Left ventricle myocardium inferior (tissue), 1 donor: ENCODE data around the gene ZDHHC7. TPM values are rescaled to one million over a fixed set of nuclear protein-coding genes. Genes with fewer than 3 reads are reported as not detected.

Experiments used
- DNase-seq: peaks from one replicate; pipeline ENCODE4 v3.0.0-alpha.2; 2020
- H3K27ac ChIP-seq: fragments of 200-600 bp; replicated peaks from 2 replicates; pipeline ENCODE4 v1.8.0; 2021
- H3K27me3 ChIP-seq: fragments of 200-600 bp; 2 replicates; pipeline ENCODE4 v1.8.0; 2021; ENCODE audit warnings: low read depth
- H3K36me3 ChIP-seq: fragments of 200-600 bp; 2 replicates; pipeline ENCODE4 v1.8.0; 2021
- H3K4me1 ChIP-seq: fragments of 200-600 bp; 2 replicates; pipeline ENCODE4 v1.8.0; 2021
- H3K4me3 ChIP-seq: fragments of 200-600 bp; 2 replicates; pipeline ENCODE4 v1.8.0; 2021; ENCODE audit warnings: mild to moderate bottlenecking, moderate library complexity
- H3K9me3 ChIP-seq: fragments of 200-600 bp; replicated peaks from 2 replicates; pipeline ENCODE4 v1.8.0; 2021
- intact Hi-C: fragments of 100-400 bp; cut with micrococcal nuclease; formaldehyde crosslinking; loops from one replicate; pipeline ENCODE4 v1.11.0; 2022
- total RNA-seq: library from RNA; stranded (reverse); fragmentation: NEBNext Ultra II Directional; extraction: Animal tissue kit (Norgen Biotek cat#: 25700); gene quantifications from one replicate; pipeline ENCODE4 v1.2.1, GENCODE V29; 2021
- TF ChIP-seq, protein P1 (sequence below): fragments of 200-600 bp; IDR thresholded peaks from 2 replicates; pipeline ENCODE4 v1.8.0; 2021; ENCODE audit warnings: antibody characterized with exemption, mild to moderate bottlenecking, borderline replicate concordance
- donor health status: DM: no; HTN: yes; CAD: no; lungs with severe emphysema.

Gene ZDHHC7
- total RNA-seq, 1 donor from 2014 or later = 36.8 TPM

DNA sequence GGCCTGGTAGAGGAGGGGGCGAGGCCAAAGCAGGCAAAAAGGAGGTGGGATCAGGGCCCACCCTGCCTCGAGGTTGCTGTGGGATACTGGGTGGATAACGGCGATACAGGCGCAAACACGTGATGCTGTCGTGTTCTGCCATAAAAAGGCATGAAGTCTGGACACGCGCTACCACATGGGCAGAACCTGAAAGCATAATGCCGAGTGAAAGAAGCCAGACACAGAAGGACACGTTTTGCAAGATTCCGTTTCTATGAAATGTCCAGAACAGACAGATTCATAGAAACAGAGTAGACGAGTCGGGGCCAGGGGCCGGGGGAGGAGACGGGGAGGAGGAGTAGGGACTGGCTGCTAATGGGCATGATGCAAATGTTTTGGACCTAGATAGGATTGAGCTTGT is 43.5 kb downstream of the ZDHHC7 start:
- DNase-seq = no peak
- peaks cover 11% of the 10 kb centered on the region for H3K27me3 ChIP-seq
- H3K36me3 ChIP-seq = no peaks in the 10 kb centered on the region
- no peaks in the 10 kb centered on the region for H3K9me3 ChIP-seq
- peaks cover 13% of the 10 kb centered on the region for H3K4me1 ChIP-seq
- intact Hi-C loops = no loop called here
- H3K4me3 ChIP-seq = no peak overlapping the region
- no peak overlapping the region for H3K27ac ChIP-seq
- TF ChIP-seq, protein P1, sequence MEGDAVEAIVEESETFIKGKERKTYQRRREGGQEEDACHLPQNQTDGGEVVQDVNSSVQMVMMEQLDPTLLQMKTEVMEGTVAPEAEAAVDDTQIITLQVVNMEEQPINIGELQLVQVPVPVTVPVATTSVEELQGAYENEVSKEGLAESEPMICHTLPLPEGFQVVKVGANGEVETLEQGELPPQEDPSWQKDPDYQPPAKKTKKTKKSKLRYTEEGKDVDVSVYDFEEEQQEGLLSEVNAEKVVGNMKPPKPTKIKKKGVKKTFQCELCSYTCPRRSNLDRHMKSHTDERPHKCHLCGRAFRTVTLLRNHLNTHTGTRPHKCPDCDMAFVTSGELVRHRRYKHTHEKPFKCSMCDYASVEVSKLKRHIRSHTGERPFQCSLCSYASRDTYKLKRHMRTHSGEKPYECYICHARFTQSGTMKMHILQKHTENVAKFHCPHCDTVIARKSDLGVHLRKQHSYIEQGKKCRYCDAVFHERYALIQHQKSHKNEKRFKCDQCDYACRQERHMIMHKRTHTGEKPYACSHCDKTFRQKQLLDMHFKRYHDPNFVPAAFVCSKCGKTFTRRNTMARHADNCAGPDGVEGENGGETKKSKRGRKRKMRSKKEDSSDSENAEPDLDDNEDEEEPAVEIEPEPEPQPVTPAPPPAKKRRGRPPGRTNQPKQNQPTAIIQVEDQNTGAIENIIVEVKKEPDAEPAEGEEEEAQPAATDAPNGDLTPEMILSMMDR = no peak

DNA sequence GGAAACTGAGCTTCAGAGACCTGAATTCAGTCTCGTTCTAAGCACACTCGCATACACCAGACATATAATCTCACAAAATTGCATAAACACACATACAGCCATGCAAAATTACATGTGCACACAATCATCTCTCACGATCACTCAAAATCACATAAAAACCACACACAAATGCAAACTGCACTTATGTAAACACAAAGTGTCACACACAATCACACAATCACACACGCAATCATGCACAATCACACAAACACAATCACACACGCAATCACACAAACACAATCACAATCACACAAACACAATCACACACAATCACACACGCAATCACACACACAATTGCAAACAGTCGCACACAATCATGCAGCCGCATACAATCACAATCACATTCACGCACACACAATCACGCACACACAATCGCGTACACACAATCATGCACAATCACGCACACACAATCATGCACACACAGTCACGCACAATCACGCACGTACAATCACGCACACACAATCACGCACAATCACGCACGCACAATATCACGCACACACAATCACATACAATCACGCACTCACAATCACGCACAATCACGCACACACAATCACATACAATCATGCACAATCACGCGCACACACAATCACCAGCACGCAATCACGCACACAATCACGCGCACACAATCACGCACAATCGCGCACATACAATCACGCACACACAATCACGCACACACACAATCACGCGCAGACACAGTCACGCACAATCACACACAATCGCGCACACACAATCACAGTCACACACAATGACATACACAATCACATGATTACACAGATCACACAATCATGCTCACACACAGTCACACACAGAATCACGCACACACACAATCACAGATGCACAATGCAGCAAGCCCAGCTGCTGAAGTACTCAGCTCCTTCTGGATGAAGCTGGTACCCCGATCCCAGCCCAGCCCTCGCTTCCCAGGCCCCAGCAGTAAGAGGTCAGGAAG is 45.6 kb downstream of the ZDHHC7 start:
- no peak for DNase-seq
- Histone ChIP-seq H3K4me3 (no peak overlapping the region), H3K27me3 (peaks cover 22% of the 10 kb centered on the region), H3K36me3 (no peaks in the 10 kb centered on the region), H3K27ac (no peak overlapping the region), H3K9me3 (no peaks in the 10 kb centered on the region), H3K4me1 (peaks cover 5% of the 10 kb centered on the region)
- intact Hi-C loops = no loop called here
- TF ChIP-seq, protein P1 = no peak

DNA sequence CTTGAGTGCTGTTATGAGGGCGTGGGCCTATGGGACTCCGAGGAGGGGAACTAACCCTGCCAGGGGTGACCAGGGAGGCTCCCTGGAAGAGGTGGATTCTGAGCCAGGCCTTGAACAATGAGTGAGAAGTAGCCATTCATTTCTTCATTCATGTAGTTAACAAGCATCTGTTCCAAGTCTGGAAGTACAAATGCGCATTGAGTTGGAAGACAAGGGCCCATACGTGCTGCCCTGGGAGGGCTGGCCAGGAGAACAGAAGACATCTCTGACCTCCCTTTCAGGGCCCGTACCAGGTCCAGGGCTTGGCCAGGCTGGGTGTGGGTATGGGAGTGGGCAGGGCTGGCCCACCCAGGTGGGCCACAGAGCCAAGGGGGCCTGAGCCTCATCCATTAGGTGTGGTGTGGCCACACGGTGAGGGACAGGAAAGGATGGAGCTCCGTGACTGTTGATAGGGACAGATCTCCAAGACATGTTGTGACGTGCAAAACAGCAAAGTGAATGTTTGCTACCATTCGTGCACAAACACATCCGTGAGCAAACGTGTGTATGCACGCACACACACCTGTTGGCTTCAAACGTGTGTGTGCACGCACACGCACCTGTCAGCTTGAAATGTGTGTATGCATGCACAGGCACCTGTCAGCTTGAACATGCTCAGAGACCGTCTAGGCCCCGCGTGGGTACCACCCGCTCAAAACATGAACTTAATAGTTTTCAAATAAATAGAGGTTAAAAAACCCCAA is 46.8 kb downstream of the ZDHHC7 start:
- no peak for DNase-seq
- H3K9me3 ChIP-seq = no peaks in the 10 kb centered on the region
- intact Hi-C loops = no loop called here
- H3K4me3 ChIP-seq = no peak overlapping the region
- peaks cover 26% of the 10 kb centered on the region for H3K27me3 ChIP-seq
- H3K27ac ChIP-seq = no peak overlapping the region
- TF ChIP-seq, protein P1 = no peak
- H3K36me3 ChIP-seq = no peaks in the 10 kb centered on the region
- H3K4me1 ChIP-seq = no peaks in the 10 kb centered on the region

DNA sequence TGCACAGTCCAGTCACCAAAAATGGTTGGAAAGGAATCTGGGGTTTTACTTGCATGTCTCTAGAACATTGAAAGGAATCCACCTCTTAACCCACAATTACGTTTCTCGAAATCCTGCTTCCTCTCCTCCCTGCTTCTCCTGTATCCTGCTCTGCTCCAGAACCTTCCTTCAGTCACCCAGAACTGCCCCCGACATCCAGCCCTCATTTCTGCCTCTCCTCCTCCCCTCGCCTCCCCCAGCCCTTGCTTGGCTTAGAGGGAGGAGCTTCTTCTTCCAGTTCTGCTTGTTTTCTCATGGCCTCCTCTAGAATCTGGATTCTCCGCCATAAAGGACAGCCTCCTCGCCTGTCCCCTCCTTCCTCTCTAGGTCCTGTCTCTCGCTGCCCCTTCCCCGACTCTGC is 48.3 kb downstream of the ZDHHC7 start:
- no peak for DNase-seq
- Histone ChIP-seq H3K9me3 (no peaks in the 10 kb centered on the region), H3K4me1 (no peaks in the 10 kb centered on the region), H3K27ac (no peak overlapping the region), H3K36me3 (no peaks in the 10 kb centered on the region), H3K27me3 (peaks cover 27% of the 10 kb centered on the region), H3K4me3 (no peak overlapping the region)
- intact Hi-C loops = no loop called here
- TF ChIP-seq, protein P1 = no peak

DNA sequence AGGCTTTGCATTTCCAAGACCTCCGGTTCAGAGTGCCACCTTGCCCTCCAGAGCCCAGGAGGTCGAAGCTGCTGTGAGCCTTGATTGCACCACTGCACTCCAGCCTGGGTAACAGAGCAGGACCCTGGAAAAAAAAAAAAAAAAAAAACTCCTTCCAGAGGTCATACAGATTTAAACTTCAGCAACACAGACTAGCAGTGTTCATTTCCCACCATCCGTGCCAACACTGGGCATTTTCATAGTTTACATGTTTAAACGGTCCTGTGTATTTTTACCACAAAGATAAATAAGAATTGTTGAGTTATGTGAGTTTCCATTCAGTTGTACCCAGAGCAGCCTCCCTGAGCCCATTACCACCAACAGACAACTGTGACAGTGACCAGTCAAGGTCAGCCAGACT is 50.4 kb downstream of the ZDHHC7 start:
- Histone ChIP-seq H3K9me3 (no peaks in the 10 kb centered on the region), H3K27ac (no peak overlapping the region), H3K36me3 (no peaks in the 10 kb centered on the region), H3K4me1 (no peaks in the 10 kb centered on the region), H3K27me3 (peaks cover 22% of the 10 kb centered on the region), H3K4me3 (no peak overlapping the region)
- TF ChIP-seq, protein P1 = no peak
- DNase-seq = no peak
- intact Hi-C loops = no loop called here
